IMR-90 (cell line): ENCODE results near the gene FOXD3. TPM values are rescaled to one million over a fixed set of nuclear protein-coding genes. Genes with fewer than 3 reads are reported as not detected.

Source experiments
- ATAC-seq: fragments of 200-7000 bp; cut with Tn5 transposase; 2 replicates; pipeline ENCODE4 v1.9.1; 2020; ENCODE audit warnings: low read depth, mild to moderate bottlenecking, moderate library complexity
- BruUV-seq: library from RNA; stranded (reverse); fragments of 400-500 nt; replicated peaks from 2 replicates; lab custom pipeline; 2021; lab: Mats Ljungman, UMichigan
- CTCF ChIA-PET: fragments of 300-600 bp; formaldehyde crosslinking; extraction: SDS; loops from one replicate; lab custom pipeline; 2021; ENCODE audit warnings: antibody characterized with exemption; lab: Yijun Ruan, JAX
- POLR2A ChIA-PET: fragments of 300-600 bp; sonication (Branson Sonifier 250); formaldehyde crosslinking; loops from one replicate; lab custom pipeline; 2022; ENCODE audit warnings: antibody characterized with exemption; ENCODE audit not compliant: unreplicated experiment; lab: Charles Lee
- DNase-seq: peaks from one replicate; pipeline ENCODE4 v3.0.0; 2013
- H2AFZ ChIP-seq: replicated peaks from 2 replicates; pipeline ENCODE3; 2013; ENCODE audit warnings: low read length, mild to moderate bottlenecking; ENCODE audit not compliant: poor library complexity
- H2AK5ac ChIP-seq: 2 replicates; pipeline ENCODE4 v1.6.1; 2013; ENCODE audit warnings: low read depth, low read length, inconsistent platforms
- H2AK9ac ChIP-seq: replicated peaks from 2 replicates; pipeline ENCODE3; 2013; ENCODE audit warnings: mild to moderate bottlenecking, low read depth, low read length, moderate library complexity; ENCODE audit not compliant: poor library complexity
- H2BK120ac ChIP-seq: 2 replicates; pipeline ENCODE4 v1.6.1; 2013; ENCODE audit warnings: low read depth, low read length, inconsistent platforms
- H2BK15ac ChIP-seq: 3 replicates; pipeline ENCODE4 v1.6.1; 2013; ENCODE audit warnings: low read depth, low read length, inconsistent platforms
- H2BK20ac ChIP-seq: 2 replicates; pipeline ENCODE4 v1.6.1; 2013; ENCODE audit warnings: low read depth, mild to moderate bottlenecking, inconsistent platforms, low read length, moderate library complexity
- H2BK5ac ChIP-seq: 2 replicates; pipeline ENCODE4 v1.6.1; 2013; ENCODE audit warnings: mild to moderate bottlenecking, low read depth, low read length, inconsistent platforms; ENCODE audit not compliant: poor library complexity, severe bottlenecking
- H3K14ac ChIP-seq: replicated peaks from 2 replicates; pipeline ENCODE4 v1.6.1; 2013; ENCODE audit warnings: low read depth, low read length, inconsistent platforms
- H3K18ac ChIP-seq: 2 replicates; pipeline ENCODE4 v1.6.1; 2013; ENCODE audit warnings: low read depth, low read length, control low read depth
- H3K23ac ChIP-seq: 2 replicates; pipeline ENCODE4 v1.6.1; 2013; ENCODE audit warnings: low read depth, low read length, inconsistent platforms
- H3K27ac ChIP-seq: 2 replicates; pipeline ENCODE4 v1.5.1; 2013; ENCODE audit warnings: mild to moderate bottlenecking, control low read depth, low read length; ENCODE audit not compliant: insufficient read depth
- H3K27me3 ChIP-seq: 2 replicates; pipeline ENCODE4 v1.6.1; 2013; ENCODE audit warnings: low read length; ENCODE audit not compliant: control insufficient read depth, insufficient read depth
- H3K36me3 ChIP-seq: 2 replicates; pipeline ENCODE4 v1.6.1; 2013; ENCODE audit warnings: low read length, mixed read lengths; ENCODE audit not compliant: control insufficient read depth, insufficient read depth
- H3K4ac ChIP-seq: 2 replicates; pipeline ENCODE4 v1.6.1; 2013; ENCODE audit warnings: low read depth, low read length, inconsistent platforms
- H3K4me1 ChIP-seq: 2 replicates; pipeline ENCODE4 v1.6.1; 2013; ENCODE audit warnings: low read length, mixed read lengths; ENCODE audit not compliant: control insufficient read depth, insufficient read depth
- H3K4me2 ChIP-seq: 2 replicates; pipeline ENCODE4 v1.6.1; 2013; ENCODE audit warnings: low read depth, mild to moderate bottlenecking, control low read depth, low read length, moderate library complexity
- H3K4me3 ChIP-seq: 2 replicates; pipeline ENCODE4 v1.5.1; 2013; ENCODE audit warnings: low read depth, mild to moderate bottlenecking, control low read depth, low read length, moderate library complexity; ENCODE audit not compliant: insufficient read depth
- H3K56ac ChIP-seq: 2 replicates; pipeline ENCODE4 v1.6.1; 2013; ENCODE audit warnings: low read length, inconsistent platforms; ENCODE audit not compliant: insufficient read depth; ENCODE audit errors: extremely low read depth
- H3K79me1 ChIP-seq, 2 experiments: 2 replicates each; pipeline ENCODE4 v1.6.1; 2013; ENCODE audit warnings: low read length in 2 of 2, inconsistent platforms in 1 of 2, low read depth in 1 of 2
- H3K9ac ChIP-seq: 2 replicates; pipeline ENCODE4 v1.6.1; 2013; ENCODE audit warnings: low read depth, low read length, control low read depth
- H3K9me1 ChIP-seq: 2 replicates; pipeline ENCODE4 v1.6.1; 2013; ENCODE audit warnings: low read length, inconsistent platforms; ENCODE audit not compliant: insufficient read depth
- H3K9me3 ChIP-seq: 2 replicates; pipeline ENCODE4 v1.6.1; 2013; ENCODE audit warnings: low read length; ENCODE audit not compliant: control insufficient read depth, insufficient read depth
- H4K20me1 ChIP-seq: 2 replicates; pipeline ENCODE4 v1.6.1; 2013; ENCODE audit warnings: low read length, inconsistent platforms; ENCODE audit not compliant: insufficient read depth
- H4K5ac ChIP-seq: 2 replicates; pipeline ENCODE4 v1.6.1; 2013; ENCODE audit warnings: mild to moderate bottlenecking, low read depth, low read length, control low read depth
- H4K8ac ChIP-seq, 2 experiments: 2 replicates each; pipeline ENCODE4 v1.6.1; 2013; ENCODE audit warnings: low read depth in 2 of 2, low read length in 2 of 2, control low read depth in 1 of 2, inconsistent platforms in 1 of 2
- H4K91ac ChIP-seq: 2 replicates; pipeline ENCODE4 v1.6.1; 2013; ENCODE audit warnings: low read depth, low read length, inconsistent platforms; ENCODE audit not compliant: insufficient read depth
- BHLHE40 ChIP-seq: fragments of 150-350 bp; IDR thresholded peaks from 2 replicates; pipeline ENCODE4 v1.6.1; 2016; ENCODE audit warnings: mild to moderate bottlenecking, low read depth, low read length
- CEBPB ChIP-seq: IDR thresholded peaks from 2 replicates; pipeline ENCODE4 v1.6.1; 2012; ENCODE audit warnings: low read depth, low read length, improper control_type of control experiment
- CHD1 ChIP-seq: IDR thresholded peaks from 2 replicates; pipeline ENCODE4 v1.6.1; 2012; ENCODE audit warnings: low read depth, low read length, improper control_type of control experiment
- FOS ChIP-seq: fragments of 150-350 bp; IDR thresholded peaks from 2 replicates; pipeline ENCODE4 v1.6.1; 2016; ENCODE audit warnings: low read depth, low read length
- MAFK ChIP-seq: IDR thresholded peaks from 2 replicates; pipeline ENCODE4 v1.6.1; 2012; ENCODE audit warnings: low read depth, low read length, improper control_type of control experiment
- MAZ ChIP-seq: IDR thresholded peaks from 2 replicates; pipeline ENCODE4 v1.6.1; 2012; ENCODE audit warnings: low read depth, mild to moderate bottlenecking, low read length, improper control_type of control experiment, moderate library complexity, borderline replicate concordance
- MXI1 ChIP-seq: IDR thresholded peaks from 2 replicates; pipeline ENCODE4 v1.6.1; 2012; ENCODE audit warnings: low read depth, mild to moderate bottlenecking, low read length, moderate library complexity, borderline replicate concordance
- POLR2A ChIP-seq: IDR thresholded peaks from 2 replicates; pipeline ENCODE4 v1.6.1; 2012; ENCODE audit warnings: mild to moderate bottlenecking, low read depth, low read length
- RAD21 ChIP-seq: IDR thresholded peaks from 2 replicates; pipeline ENCODE4 v1.6.1; 2012; ENCODE audit warnings: low read length, improper control_type of control experiment
- RCOR1 ChIP-seq: IDR thresholded peaks from 2 replicates; pipeline ENCODE4 v1.6.1; 2012; ENCODE audit warnings: mild to moderate bottlenecking, low read length, improper control_type of control experiment; ENCODE audit not compliant: insufficient replicate concordance
- RFX5 ChIP-seq: IDR thresholded peaks from 2 replicates; pipeline ENCODE4 v1.8.0; 2012; ENCODE audit warnings: low read depth, mild to moderate bottlenecking, low read length, moderate library complexity
- SMC3 ChIP-seq: fragments of 150-350 bp; IDR thresholded peaks from 2 replicates; pipeline ENCODE4 v1.6.1; 2016; ENCODE audit warnings: low read depth, mild to moderate bottlenecking, antibody characterized with exemption, low read length, moderate library complexity
- WGBS, 2 experiments: methylation state at CpG; one replicate each; pipeline versions ENCODE4 v1.1.5 to v1.1.7; 2013; ENCODE audit warnings: missing lambda C conversion rate in 2 of 2; ENCODE audit not compliant: insufficient read length in 1 of 2; ENCODE audit errors: extremely low coverage in 2 of 2; 5-methylcytosine and 5-hydroxymethylcytosine counted together
- dilution Hi-C: fragments of 300-500 bp; cut with HindIII; formaldehyde crosslinking; loops from one replicate; pipeline ENCODE4 v1.14.3; 2018; ENCODE audit warnings: low sequenced_read_pairs; ENCODE audit not compliant: unreplicated experiment
- in situ Hi-C: fragments of 300-500 bp; cut with MboI; formaldehyde crosslinking; loops from 3 replicates; pipeline ENCODE4 v1.14.3; 2019; ENCODE audit warnings: low sequenced_read_pairs, inconsistent platforms, mixed read lengths
- intact Hi-C: fragments of 100-400 bp; cut with micrococcal nuclease; formaldehyde crosslinking; loops from 2 replicates; pipeline ENCODE4 v1.10.0; 2022
- polyA plus RNA-seq, 3 experiments: library from polyadenylated mRNA; depleted of rRNA; stranded (reverse); fragments of >200 nt; gene quantifications; 2 replicates each; pipeline ENCODE4 v1.2.3, GENCODE V29; 2012; ENCODE audit warnings: low replicate concordance in 1 of 3
- total RNA-seq: library from RNA; depleted of rRNA; stranded (reverse); fragments of >200 nt; gene quantifications from 2 replicates; pipeline ENCODE4 v1.2.3, GENCODE V29; 2012
- TF ChIP-seq, protein P1 (sequence below): fragments of 150-350 bp; IDR thresholded peaks from 2 replicates; pipeline ENCODE4 v1.6.1; 2016; ENCODE audit warnings: low read depth, mild to moderate bottlenecking, low read length, moderate library complexity, borderline replicate concordance
- TF ChIP-seq, protein P2 (sequence below): fragments of 150-350 bp; IDR thresholded peaks from 2 replicates; pipeline ENCODE4 v1.6.1; 2017; ENCODE audit warnings: mild to moderate bottlenecking, antibody characterized with exemption, low read length, low read depth
- TF ChIP-seq, protein P3 (sequence below): conservative IDR thresholded peaks from 2 replicates; pipeline ENCODE4 v1.5.1; 2012; ENCODE audit warnings: mild to moderate bottlenecking, low read depth, low read length, improper control_type of control experiment

Gene FOXD3
- total and polyA plus RNA-seq, 2 of the 4 experiments (the other 2 are of a cell fraction): not detected

GRCh38 chr1:63328781-63329180 lies 6.4 kb downstream of the FOXD3 start:
- no peak overlapping the region for H4K8ac ChIP-seq
- H2BK20ac ChIP-seq: no peak overlapping the region
- no peak overlapping the region for H4K5ac ChIP-seq
- TF ChIP-seq RAD21 (no peak), MXI1 (no peak), CEBPB (no peak), SMC3 (no peak), RCOR1 (no peak), MAZ (no peak), CHD1 (no peak), RFX5 (no peak), MAFK (no peak), BHLHE40 (no peak), FOS (no peak), POLR2A (no peak)
- TF ChIP-seq, protein P1, sequence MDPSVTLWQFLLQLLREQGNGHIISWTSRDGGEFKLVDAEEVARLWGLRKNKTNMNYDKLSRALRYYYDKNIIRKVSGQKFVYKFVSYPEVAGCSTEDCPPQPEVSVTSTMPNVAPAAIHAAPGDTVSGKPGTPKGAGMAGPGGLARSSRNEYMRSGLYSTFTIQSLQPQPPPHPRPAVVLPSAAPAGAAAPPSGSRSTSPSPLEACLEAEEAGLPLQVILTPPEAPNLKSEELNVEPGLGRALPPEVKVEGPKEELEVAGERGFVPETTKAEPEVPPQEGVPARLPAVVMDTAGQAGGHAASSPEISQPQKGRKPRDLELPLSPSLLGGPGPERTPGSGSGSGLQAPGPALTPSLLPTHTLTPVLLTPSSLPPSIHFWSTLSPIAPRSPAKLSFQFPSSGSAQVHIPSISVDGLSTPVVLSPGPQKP: no peak
- TF ChIP-seq, protein P2, sequence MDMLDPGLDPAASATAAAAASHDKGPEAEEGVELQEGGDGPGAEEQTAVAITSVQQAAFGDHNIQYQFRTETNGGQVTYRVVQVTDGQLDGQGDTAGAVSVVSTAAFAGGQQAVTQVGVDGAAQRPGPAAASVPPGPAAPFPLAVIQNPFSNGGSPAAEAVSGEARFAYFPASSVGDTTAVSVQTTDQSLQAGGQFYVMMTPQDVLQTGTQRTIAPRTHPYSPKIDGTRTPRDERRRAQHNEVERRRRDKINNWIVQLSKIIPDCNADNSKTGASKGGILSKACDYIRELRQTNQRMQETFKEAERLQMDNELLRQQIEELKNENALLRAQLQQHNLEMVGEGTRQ: no peak
- TF ChIP-seq, protein P3, sequence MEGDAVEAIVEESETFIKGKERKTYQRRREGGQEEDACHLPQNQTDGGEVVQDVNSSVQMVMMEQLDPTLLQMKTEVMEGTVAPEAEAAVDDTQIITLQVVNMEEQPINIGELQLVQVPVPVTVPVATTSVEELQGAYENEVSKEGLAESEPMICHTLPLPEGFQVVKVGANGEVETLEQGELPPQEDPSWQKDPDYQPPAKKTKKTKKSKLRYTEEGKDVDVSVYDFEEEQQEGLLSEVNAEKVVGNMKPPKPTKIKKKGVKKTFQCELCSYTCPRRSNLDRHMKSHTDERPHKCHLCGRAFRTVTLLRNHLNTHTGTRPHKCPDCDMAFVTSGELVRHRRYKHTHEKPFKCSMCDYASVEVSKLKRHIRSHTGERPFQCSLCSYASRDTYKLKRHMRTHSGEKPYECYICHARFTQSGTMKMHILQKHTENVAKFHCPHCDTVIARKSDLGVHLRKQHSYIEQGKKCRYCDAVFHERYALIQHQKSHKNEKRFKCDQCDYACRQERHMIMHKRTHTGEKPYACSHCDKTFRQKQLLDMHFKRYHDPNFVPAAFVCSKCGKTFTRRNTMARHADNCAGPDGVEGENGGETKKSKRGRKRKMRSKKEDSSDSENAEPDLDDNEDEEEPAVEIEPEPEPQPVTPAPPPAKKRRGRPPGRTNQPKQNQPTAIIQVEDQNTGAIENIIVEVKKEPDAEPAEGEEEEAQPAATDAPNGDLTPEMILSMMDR: no peak
- no peaks in the 10 kb centered on the region for H3K36me3 ChIP-seq
- ChIA-PET CTCF (interaction anchor here (1.1 to 1.3 kb wide), 2 partner anchors 12 to 33 kb away, joined by 3 read pairs; no protein-coding TSS in a partner anchor), POLR2A (no interaction called here)
- no peak overlapping the region for H3K4ac ChIP-seq
- no peak overlapping the region for H3K14ac ChIP-seq
- no peak overlapping the region for H3K4me3 ChIP-seq
- dilution Hi-C loops (no loop called here), in situ Hi-C loops (loop anchor here (10.0 kb wide), 2 partner anchors 126 to 196 kb away; partner anchors contain the start of genes EFCAB7 and ITGB3BP), intact Hi-C loops (loop anchor here (5.0 kb wide), 2 partner anchors 194 to 209 kb away; partner anchors contain the start of genes EFCAB7 and ITGB3BP)
- WGBS, 2 experiments: 77% methylated on average over 4 of the region's 9 CpGs; no CpG with 5 or more reads in 1 of the 2 experiments
- H4K91ac ChIP-seq: no peak overlapping the region
- H3K56ac ChIP-seq: no peak overlapping the region
- no peak overlapping the region for H3K4me2 ChIP-seq
- DNase-seq (no peak), ATAC-seq (no peak)
- H4K20me1 ChIP-seq: no peaks in the 10 kb centered on the region
- H3K27ac ChIP-seq: no peak overlapping the region
- H2AK5ac ChIP-seq: no peak overlapping the region
- H2BK15ac ChIP-seq: no peak overlapping the region
- peaks cover 76% of the 10 kb centered on the region for H3K27me3 ChIP-seq
- no peak overlapping the region for H3K9ac ChIP-seq
- H2AFZ ChIP-seq: no peak overlapping the region
- no peak overlapping the region for H3K23ac ChIP-seq
- no peaks in the 10 kb centered on the region; the same call in 1 of the 2 replicates for H3K4me1 ChIP-seq
- H2BK120ac ChIP-seq: no peak overlapping the region
- no peaks in the 10 kb centered on the region for H3K79me1 ChIP-seq
- no peak overlapping the region for H2AK9ac ChIP-seq
- BruUV-seq: no TSS peak
- H3K9me3 ChIP-seq: peaks cover 10% of the 10 kb centered on the region
- H3K9me1 ChIP-seq: no peaks in the 10 kb centered on the region
- no peak overlapping the region for H3K18ac ChIP-seq
- no peak overlapping the region for H2BK5ac ChIP-seq
